Progenitor cell of endocrine pancreas (in vitro differentiated cells): ENCODE measurements around the gene ARL6IP5. TPM values are rescaled to one million over a fixed set of nuclear protein-coding genes. Genes with fewer than 3 reads are reported as not detected.

Experiments
- DNase-seq: peaks from one replicate; pipeline ENCODE4 v3.0.0; 2021; ENCODE audit warnings: low spot score; ENCODE audit not compliant: unreplicated experiment
- H3K27ac Mint-ChIP-seq: 2 replicates; pipeline ENCODE4 v1.8.0; 2021; ENCODE audit warnings: mild to moderate bottlenecking, moderate library complexity, mixed read lengths
- H3K27me3 Mint-ChIP-seq: 2 replicates; pipeline ENCODE4 v1.8.0; 2021; ENCODE audit warnings: mixed read lengths
- H3K36me3 Mint-ChIP-seq: 2 replicates; pipeline ENCODE4 v1.8.0; 2022; ENCODE audit warnings: mixed read lengths; ENCODE audit not compliant: insufficient read depth
- H3K4me1 Mint-ChIP-seq: 2 replicates; pipeline ENCODE4 v1.8.0; 2021; ENCODE audit warnings: low read depth, mixed read lengths
- H3K4me3 Mint-ChIP-seq: 2 replicates; pipeline ENCODE4 v1.8.0; 2021; ENCODE audit warnings: low read depth, mild to moderate bottlenecking, moderate library complexity, mixed read lengths
- H3K9me3 Mint-ChIP-seq: 2 replicates; pipeline ENCODE4 v1.8.0; 2021; ENCODE audit warnings: low read depth, mixed read lengths
- CTCF ChIP-seq: fragments of 200-600 bp; sonication (generic); IDR thresholded peaks from one replicate; pipeline ENCODE4 v1.5.0; 2021; ENCODE audit warnings: antibody characterized with exemption, mild to moderate bottlenecking; ENCODE audit not compliant: unreplicated experiment
- total RNA-seq: library from RNA; stranded (reverse); gene quantifications from 2 replicates; pipeline ENCODE4 v1.2.1, GENCODE V29; 2021

ARL6IP5 gene
- total RNA-seq, 1 donor from 2014 or later: 55.4 TPM

GRCh38 chr3:69094467-69095205 lies 9.9 kb downstream of the ARL6IP5 start:
- no peak for DNase-seq
- no peaks in the 10 kb centered on the region for H3K27me3 Mint-ChIP-seq
- peaks cover 7% of the 10 kb centered on the region for H3K4me1 Mint-ChIP-seq
- no peak for TF ChIP-seq CTCF
- no peak overlapping the region for H3K4me3 Mint-ChIP-seq
- no peak overlapping the region for H3K27ac Mint-ChIP-seq
- peaks cover 6% of the 10 kb centered on the region for H3K36me3 Mint-ChIP-seq
- no peaks in the 10 kb centered on the region for H3K9me3 Mint-ChIP-seq

GRCh38 chr3:69095636-69096035 lies 10.9 kb downstream of the ARL6IP5 start:
- H3K27ac Mint-ChIP-seq: no peak overlapping the region

GRCh38 chr3:69096299-69096698 lies 11.6 kb downstream of the ARL6IP5 start:
- TF ChIP-seq CTCF: no peak
- no peak for DNase-seq
- H3K9me3 Mint-ChIP-seq: no peaks in the 10 kb centered on the region
- no peak overlapping the region for H3K27ac Mint-ChIP-seq
- H3K27me3 Mint-ChIP-seq: no peaks in the 10 kb centered on the region
- peaks cover 8% of the 10 kb centered on the region for H3K36me3 Mint-ChIP-seq
- peaks cover 7% of the 10 kb centered on the region for H3K4me1 Mint-ChIP-seq
- no peak overlapping the region for H3K4me3 Mint-ChIP-seq

More at GRCh38 chr3:69095636-69096035, 10.9 kb downstream of the ARL6IP5 start:
- H3K4me3 Mint-ChIP-seq: no peak overlapping the region
- no peak for DNase-seq
- H3K27me3 Mint-ChIP-seq: no peaks in the 10 kb centered on the region
- peaks cover 9% of the 10 kb centered on the region for H3K36me3 Mint-ChIP-seq
- H3K4me1 Mint-ChIP-seq: peaks cover 7% of the 10 kb centered on the region
- TF ChIP-seq CTCF: no peak
- H3K9me3 Mint-ChIP-seq: no peaks in the 10 kb centered on the region

- no peak for DNase-seq
- Mint-ChIP-seq H3K27ac (no peak overlapping the region), H3K4me1 (no peaks in the 10 kb centered on the region), H3K36me3 (peaks cover 15% of the 10 kb centered on the region), H3K4me3 (no peak overlapping the region), H3K9me3 (no peaks in the 10 kb centered on the region), H3K27me3 (no peaks in the 10 kb centered on the region)
- no peak for TF ChIP-seq CTCF
These were observed 12.8 kb downstream of the ARL6IP5 start for GRCh38 chr3:69097407-69098086.

GRCh38 chr3:69099576-69099975 lies 14.8 kb downstream of the ARL6IP5 start:
- Mint-ChIP-seq H3K4me1 (no peaks in the 10 kb centered on the region), H3K27ac (no peak overlapping the region), H3K4me3 (no peak overlapping the region), H3K9me3 (no peaks in the 10 kb centered on the region), H3K36me3 (peaks cover 19% of the 10 kb centered on the region), H3K27me3 (no peaks in the 10 kb centered on the region)
- no peak for TF ChIP-seq CTCF
- no peak for DNase-seq
